Keratinocyte (primary cell): ENCODE data around the gene SETDB1. TPM values are rescaled to one million over a fixed set of nuclear protein-coding genes. Genes with fewer than 3 reads are reported as not detected.

Experiments used
- DNase-seq: peaks from one replicate; pipeline ENCODE4 v3.0.0-alpha.2; 2011; ENCODE audit warnings: low read depth, missing footprints, low spot score
- FAIRE-seq: peaks from 2 replicates; lab custom pipeline; 2011; peaks lifted over from hg19 to GRCh38; lab: Jason Lieb, UNC
- H2AFZ ChIP-seq: 2 replicates; pipeline ENCODE4 v1.6.0; 2012; ENCODE audit warnings: low read length, control low read depth, inconsistent platforms; ENCODE audit not compliant: control insufficient read depth
- H3K27ac ChIP-seq: 2 replicates; pipeline ENCODE4 v1.5.1; 2011; ENCODE audit warnings: low read length; ENCODE audit not compliant: control insufficient read depth, insufficient read depth
- H3K27me3 ChIP-seq: 3 replicates; pipeline ENCODE4 v1.6.0; 2011; ENCODE audit warnings: low read length; ENCODE audit not compliant: control insufficient read depth, insufficient read depth; ENCODE audit errors: extremely low read depth
- H3K36me3 ChIP-seq, 2 experiments: 2 replicates in 1 of 2; 3 replicates in 1 of 2; pipeline ENCODE4 v1.5.1; 2011; ENCODE audit warnings: low read length in 2 of 2, mild to moderate bottlenecking in 1 of 2; ENCODE audit not compliant: control insufficient read depth in 2 of 2, insufficient read depth in 2 of 2; ENCODE audit errors: extremely low read depth in 1 of 2
- H3K4me1 ChIP-seq: 3 replicates; pipeline ENCODE4 v1.5.1; 2011; ENCODE audit warnings: low read length; ENCODE audit not compliant: control insufficient read depth, insufficient read depth; ENCODE audit errors: extremely low read depth
- H3K4me2 ChIP-seq: 3 replicates; pipeline ENCODE4 v1.6.0; 2011; ENCODE audit warnings: low read depth, low read length; ENCODE audit not compliant: control insufficient read depth, insufficient read depth; ENCODE audit errors: extremely low read depth
- H3K4me3 ChIP-seq, 3 experiments: fragments of 200-600 bp in 1 of 3; sonication (generic) in 1 of 3; 2 replicates in 2 of 3; 3 replicates in 1 of 3; pipeline ENCODE4 v1.5.1; 2011 to 2016; ENCODE audit warnings: low read length in 3 of 3, mild to moderate bottlenecking in 3 of 3, control low read depth in 2 of 3, inconsistent platforms in 1 of 3, low read depth in 1 of 3, mixed read lengths in 1 of 3, mixed run types in 1 of 3, moderate library complexity in 1 of 3; ENCODE audit not compliant: control insufficient read depth in 2 of 3, insufficient read depth in 2 of 3; ENCODE audit errors: extremely low read depth in 1 of 3
- H3K79me2 ChIP-seq: 2 replicates; pipeline ENCODE4 v1.6.0; 2012; ENCODE audit warnings: low read length; ENCODE audit not compliant: control insufficient read depth, insufficient read depth
- H3K9ac ChIP-seq: 3 replicates; pipeline ENCODE4 v1.6.0; 2011; ENCODE audit warnings: low read length; ENCODE audit not compliant: control insufficient read depth, insufficient read depth; ENCODE audit errors: extremely low read depth
- H3K9me1 ChIP-seq: 3 replicates; pipeline ENCODE4 v1.6.0; 2011; ENCODE audit warnings: low read length; ENCODE audit not compliant: control insufficient read depth, insufficient read depth; ENCODE audit errors: extremely low read depth
- H3K9me3 ChIP-seq: 2 replicates; pipeline ENCODE4 v1.5.1; 2012; ENCODE audit warnings: low read depth, low read length; ENCODE audit not compliant: control insufficient read depth
- H4K20me1 ChIP-seq: 3 replicates; pipeline ENCODE4 v1.6.0; 2011; ENCODE audit warnings: low read length; ENCODE audit not compliant: control insufficient read depth, insufficient read depth; ENCODE audit errors: extremely low read depth
- EZH2 ChIP-seq: IDR thresholded peaks from one replicate; pipeline ENCODE4 v1.6.1; 2012; ENCODE audit warnings: inconsistent platforms, mild to moderate bottlenecking, low read length, moderate library complexity
- dilution Hi-C: fragments of 300-500 bp; cut with MboI; formaldehyde crosslinking; loops from one replicate; pipeline ENCODE4 v1.7.0; 2020; ENCODE audit warnings: low sequenced_read_pairs; ENCODE audit not compliant: extremely low pct_ligation_motif_present
- polyA plus RNA-seq, 5 experiments: library from polyadenylated mRNA; depleted of rRNA in 3 of 5; stranded (reverse) in 3 of 5; stranded (forward) in 1 of 5; unstranded in 1 of 5; fragments of >200 nt; gene quantifications; 1 replicate in 1 of 5; 2 replicates in 3 of 5; 3 replicates in 1 of 5; pipeline versions ENCODE4 v1.2.1 to v1.2.3, GENCODE V29; 2011 to 2012; ENCODE audit warnings: missing spikeins in 2 of 5, low read depth in 1 of 5, low replicate concordance in 1 of 5
- TF ChIP-seq, protein P1 (sequence below), 3 experiments: IDR thresholded peaks in 1 of 3; conservative IDR thresholded peaks in 1 of 3; optimal IDR thresholded peaks in 1 of 3; 2 replicates in 2 of 3; 3 replicates in 1 of 3; pipeline versions ENCODE3 to v1.5.1; 2011; ENCODE audit warnings: low read length in 3 of 3, mild to moderate bottlenecking in 3 of 3, moderate library complexity in 2 of 3, control low read depth in 1 of 3, inconsistent platforms in 1 of 3; ENCODE audit not compliant: insufficient read depth in 2 of 3; ENCODE audit errors: extremely low read depth in 1 of 3

The SETDB1 gene
- polyA plus RNA-seq, 1 donor (not counting 4 experiments of a cell fraction or from before 2014, with no cell fraction given): 31.3 TPM

- Histone ChIP-seq H3K79me2 (peaks cover 4% of the 10 kb centered on the region), H3K4me2 (no peak overlapping the region), H3K27me3 (no peaks in the 10 kb centered on the region), H3K4me3 (no peak overlapping the region), H2AFZ (no peak overlapping the region), H3K9me3 (no peaks in the 10 kb centered on the region), H3K9ac (no peak overlapping the region), H3K4me1 (no peaks in the 10 kb centered on the region), H4K20me1 (no peaks in the 10 kb centered on the region), H3K9me1 (no peaks in the 10 kb centered on the region), H3K36me3 (peaks cover 43 to 57% of the 10 kb centered on the region in 2 experiments), H3K27ac (no peak overlapping the region)
- TF ChIP-seq, protein P1, sequence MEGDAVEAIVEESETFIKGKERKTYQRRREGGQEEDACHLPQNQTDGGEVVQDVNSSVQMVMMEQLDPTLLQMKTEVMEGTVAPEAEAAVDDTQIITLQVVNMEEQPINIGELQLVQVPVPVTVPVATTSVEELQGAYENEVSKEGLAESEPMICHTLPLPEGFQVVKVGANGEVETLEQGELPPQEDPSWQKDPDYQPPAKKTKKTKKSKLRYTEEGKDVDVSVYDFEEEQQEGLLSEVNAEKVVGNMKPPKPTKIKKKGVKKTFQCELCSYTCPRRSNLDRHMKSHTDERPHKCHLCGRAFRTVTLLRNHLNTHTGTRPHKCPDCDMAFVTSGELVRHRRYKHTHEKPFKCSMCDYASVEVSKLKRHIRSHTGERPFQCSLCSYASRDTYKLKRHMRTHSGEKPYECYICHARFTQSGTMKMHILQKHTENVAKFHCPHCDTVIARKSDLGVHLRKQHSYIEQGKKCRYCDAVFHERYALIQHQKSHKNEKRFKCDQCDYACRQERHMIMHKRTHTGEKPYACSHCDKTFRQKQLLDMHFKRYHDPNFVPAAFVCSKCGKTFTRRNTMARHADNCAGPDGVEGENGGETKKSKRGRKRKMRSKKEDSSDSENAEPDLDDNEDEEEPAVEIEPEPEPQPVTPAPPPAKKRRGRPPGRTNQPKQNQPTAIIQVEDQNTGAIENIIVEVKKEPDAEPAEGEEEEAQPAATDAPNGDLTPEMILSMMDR (optimal IDR thresholded peaks at IDR 0.05 in 1 of 3, IDR thresholded peaks at IDR 0.05 in 1 of 3, conservative IDR thresholded peaks at IDR 0.05 in 1 of 3; ENCODE audit: extremely low read depth in 1 of 3, insufficient read depth in 2 of 3, low read length in 3 of 3): no peak
- no peak for TF ChIP-seq EZH2
- DNase-seq (no peak), FAIRE-seq (no peak)
- dilution Hi-C loops: no loop called here
Observed at GRCh38 chr1:150963321-150964163, 37.4 kb downstream of the SETDB1 start.

DNA sequence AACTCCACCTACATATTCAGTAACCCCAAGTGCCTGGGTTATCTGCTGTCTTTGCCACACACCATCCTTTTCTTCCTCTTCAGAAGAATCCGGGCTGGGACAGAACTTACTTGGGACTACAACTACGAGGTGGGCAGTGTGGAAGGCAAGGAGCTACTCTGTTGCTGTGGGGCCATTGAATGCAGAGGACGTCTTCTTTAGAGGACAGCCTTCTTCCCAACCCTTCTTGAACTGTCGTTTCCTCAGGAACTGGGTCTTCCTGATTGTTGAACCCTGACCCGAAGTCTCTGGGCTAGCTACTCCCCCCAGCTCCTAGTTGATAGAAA lies 38.0 kb downstream of the SETDB1 start:
- H3K9ac ChIP-seq: no peak overlapping the region
- no peak overlapping the region for H3K4me3 ChIP-seq
- no peak for DNase-seq
- no peaks in the 10 kb centered on the region for H3K9me3 ChIP-seq
- no peak for FAIRE-seq
- no peaks in the 10 kb centered on the region for H3K9me1 ChIP-seq
- no peak overlapping the region for H3K4me2 ChIP-seq
- H4K20me1 ChIP-seq: peaks cover 2% of the 10 kb centered on the region
- no peak overlapping the region for H2AFZ ChIP-seq
- H3K36me3 ChIP-seq: peaks cover 48 to 61% of the 10 kb centered on the region in 2 experiments
- no peak overlapping the region for H3K27ac ChIP-seq
- H3K79me2 ChIP-seq: peaks cover 10% of the 10 kb centered on the region
- H3K27me3 ChIP-seq: no peaks in the 10 kb centered on the region
- dilution Hi-C loops: no loop called here
- no peaks in the 10 kb centered on the region for H3K4me1 ChIP-seq
- TF ChIP-seq, protein P1 (optimal IDR thresholded peaks at IDR 0.05 in 1 of 3, IDR thresholded peaks at IDR 0.05 in 1 of 3, conservative IDR thresholded peaks at IDR 0.05 in 1 of 3; ENCODE audit: extremely low read depth in 1 of 3, insufficient read depth in 2 of 3, low read length in 3 of 3): no peak
- TF ChIP-seq EZH2: no peak
